Panc1 (cell line): ENCODE results near the gene MCM7. TPM values are rescaled to one million over a fixed set of nuclear protein-coding genes. Genes with fewer than 3 reads are reported as not detected.

ENCODE experiments used
- ATAC-seq: fragments of 200-7000 bp; cut with Tn5 transposase; 2 replicates; pipeline ENCODE4 v1.9.1; 2020; ENCODE audit warnings: mild to moderate bottlenecking, moderate library complexity
- BruUV-seq: library from RNA; stranded (reverse); fragments of 400-500 nt; replicated peaks from 2 replicates; lab custom pipeline; 2021; lab: Mats Ljungman, UMichigan
- CTCF ChIA-PET: fragments of 300-600 bp; sonication (Branson Sonifier 250); formaldehyde crosslinking; loops from one replicate; lab custom pipeline; 2022; ENCODE audit warnings: antibody characterized with exemption; lab: Charles Lee
- POLR2A ChIA-PET: fragments of 300-600 bp; sonication (Branson Sonifier 250); formaldehyde crosslinking; loops from one replicate; lab custom pipeline; 2022; ENCODE audit warnings: antibody characterized with exemption; lab: Charles Lee
- DNase-seq: peaks from one replicate; pipeline ENCODE4 v3.0.0-alpha.2; 2010; ENCODE audit warnings: low read depth, low spot score
- H3K27ac ChIP-seq: 2 replicates; pipeline ENCODE4 v1.5.1; 2011; ENCODE audit warnings: mild to moderate bottlenecking, low read length, inconsistent platforms
- H3K27me3 ChIP-seq: fragments of 200-500 bp; sonication (Bioruptor generic); 2 replicates; pipeline ENCODE4 v1.6.0; 2014; ENCODE audit warnings: low read length, inconsistent platforms; ENCODE audit not compliant: control insufficient read depth, insufficient read depth
- H3K36me3 ChIP-seq: fragments of 200-500 bp; sonication (Bioruptor generic); 2 replicates; pipeline ENCODE4 v1.5.1; 2014; ENCODE audit warnings: inconsistent platforms, mild to moderate bottlenecking, low read length, moderate library complexity; ENCODE audit not compliant: control insufficient read depth, insufficient read depth
- H3K4me1 ChIP-seq: 2 replicates; pipeline ENCODE4 v1.5.1; 2011; ENCODE audit warnings: inconsistent platforms, mild to moderate bottlenecking, low read length, moderate library complexity; ENCODE audit not compliant: control insufficient read depth, insufficient read depth
- H3K4me3 ChIP-seq, 2 experiments: 2 replicates each; pipeline ENCODE4 v1.5.1; 2011 to 2012; ENCODE audit warnings: low read depth in 2 of 2, low read length in 2 of 2, mild to moderate bottlenecking in 2 of 2, inconsistent platforms in 1 of 2, moderate library complexity in 1 of 2
- H3K9me3 ChIP-seq: fragments of 200-500 bp; sonication (Bioruptor generic); 2 replicates; pipeline ENCODE4 v1.5.1; 2014; ENCODE audit warnings: low read depth, mild to moderate bottlenecking, inconsistent platforms, low read length, moderate library complexity; ENCODE audit not compliant: control insufficient read depth, insufficient read depth
- CTCF ChIP-seq: fragments of 450-650 bp; IDR thresholded peaks from 2 replicates; pipeline ENCODE4 v1.5.1; 2017; ENCODE audit warnings: mild to moderate bottlenecking
- POLR2AphosphoS5 ChIP-seq: IDR thresholded peaks from 2 replicates; pipeline ENCODE4 v1.6.1; 2012; ENCODE audit warnings: mild to moderate bottlenecking, low read depth, low read length, moderate library complexity
- REST ChIP-seq, 2 experiments: IDR thresholded peaks; 2 replicates each; pipeline ENCODE4 v1.6.1; 2011 to 2012; ENCODE audit warnings: low read depth in 2 of 2, control low read depth in 1 of 2, low read length in 1 of 2, mild to moderate bottlenecking in 1 of 2, moderate library complexity in 1 of 2; ENCODE audit not compliant: insufficient read depth in 1 of 2
- SIN3A ChIP-seq: IDR thresholded peaks from 2 replicates; pipeline ENCODE4 v1.6.1; 2012; ENCODE audit warnings: low read depth, mild to moderate bottlenecking, low read length, moderate library complexity, borderline replicate concordance; ENCODE audit not compliant: insufficient read depth
- TCF7L2 ChIP-seq: IDR thresholded peaks from 2 replicates; pipeline ENCODE4 v1.6.1; 2011; ENCODE audit warnings: mild to moderate bottlenecking, low read depth, low read length, inconsistent platforms
- in situ Hi-C: cut with HindIII; loops from 2 replicates; pipeline ENCODE4 v1.10.0; 2016; ENCODE audit warnings: low sequenced_read_pairs, low pct_unique_long_range_greater_than_20kb
- intact Hi-C: fragments of 100-400 bp; cut with micrococcal nuclease; formaldehyde crosslinking; loops from one replicate; pipeline ENCODE4 v1.10.0; 2022; ENCODE audit not compliant: unreplicated experiment
- total RNA-seq: library from RNA; stranded (reverse); gene quantifications from one replicate; pipeline ENCODE4 v1.2.1, GENCODE V29; 2021; ENCODE audit not compliant: unreplicated experiment

Gene MCM7
- total RNA-seq, 1 experiment from 2014 or later = 258 TPM

- Histone ChIP-seq H3K4me1 (peaks cover 11% of the 10 kb centered on the region), H3K9me3 (no peaks in the 10 kb centered on the region), H3K27ac (peak within 1 kb of the TSS; percentile 88), H3K27me3 (no peaks in the 10 kb centered on the region), H3K36me3 (no peaks in the 10 kb centered on the region), H3K4me3 (peak within 1 kb of the TSS; percentile 69 to 99)
- intact Hi-C loops (no loop called here), in situ Hi-C loops (no loop called here)
- peak; percentile 92 for ATAC-seq
- no TSS peak for BruUV-seq
- DNase-seq = peak; percentile 95
- ChIA-PET CTCF (no interaction called here), POLR2A (interaction anchor here (1.2 kb wide), 1 partner anchor 17 kb away, joined by 3 read pairs; no protein-coding TSS in a partner anchor)
- TF ChIP-seq POLR2AphosphoS5 (peak; percentile 86), CTCF (no peak), SIN3A (peak; percentile 55), REST (IDR thresholded peaks at IDR 0.05; ENCODE audit: insufficient read depth in 1 of 2, low read depth in 2 of 2, low read length in 1 of 2) (no peak), TCF7L2 (peak; percentile 59)
Observed at GRCh38 chr7:100119072-100119969, 18.1 kb upstream of the MCM7 start, which contains the start of the genes CNPY4 and TAF6. Gene CNPY4, plus strand, starts transcription at chr7:100119634. Its CDS starts 111 bp downstream, at chr7:100119745. Gene TAF6, minus strand, starts transcription at chr7:100119358. Its CDS starts 5,149 bp downstream, at chr7:100114209.

- in situ Hi-C loops = no loop called here
- POLR2A ChIA-PET = no interaction called here
- ATAC-seq = no peak
Observed at GRCh38 chr7:100118388-100119071, 17.3 kb upstream of the MCM7 start.

More at GRCh38 chr7:100118388-100119071, 17.3 kb upstream of the MCM7 start:
- TF ChIP-seq POLR2AphosphoS5 = no peak
- no peak for TF ChIP-seq SIN3A
- no peak for TF ChIP-seq REST (IDR thresholded peaks at IDR 0.05; ENCODE audit: insufficient read depth in 1 of 2, low read depth in 2 of 2, low read length in 1 of 2)
- no peak for TF ChIP-seq CTCF
- peak overlapping the region; percentile 69 to 99 for H3K4me3 ChIP-seq
- peak overlapping the region; percentile 88 for H3K27ac ChIP-seq
- no peaks in the 10 kb centered on the region; the same call in 1 of the 2 replicates for H3K36me3 ChIP-seq
- intact Hi-C loops = no loop called here
- CTCF ChIA-PET = no interaction called here
- no peaks in the 10 kb centered on the region for H3K9me3 ChIP-seq
- no peak for DNase-seq
- BruUV-seq = TSS peak; percentile 83
- H3K27me3 ChIP-seq = no peaks in the 10 kb centered on the region
- H3K4me1 ChIP-seq = peaks cover 11% of the 10 kb centered on the region
